HG03066 (cell line): ENCODE results near the gene MSX1.

Source experiments
- ATAC-seq: cut with Tn5 transposase; IDR thresholded peaks from one replicate; pipeline ENCODE4 v1.9.1; 2021; ENCODE audit warnings: low read depth; ENCODE audit not compliant: unreplicated experiment

The MSX1 gene

GRCh38 chr4:4856071-4857000, 3.1 kb upstream of the MSX1 start:
- no peak for ATAC-seq

- no peak for ATAC-seq
Observed at GRCh38 chr4:4857001-4857808, 2.3 kb upstream of the MSX1 start.

- ATAC-seq: no peak
Observed at GRCh38 chr4:4857809-4858508, 1.5 kb upstream of the MSX1 start.

GRCh38 chr4:4858527-4859324, 739 bp upstream of the MSX1 start:
- ATAC-seq: no peak

DNA sequence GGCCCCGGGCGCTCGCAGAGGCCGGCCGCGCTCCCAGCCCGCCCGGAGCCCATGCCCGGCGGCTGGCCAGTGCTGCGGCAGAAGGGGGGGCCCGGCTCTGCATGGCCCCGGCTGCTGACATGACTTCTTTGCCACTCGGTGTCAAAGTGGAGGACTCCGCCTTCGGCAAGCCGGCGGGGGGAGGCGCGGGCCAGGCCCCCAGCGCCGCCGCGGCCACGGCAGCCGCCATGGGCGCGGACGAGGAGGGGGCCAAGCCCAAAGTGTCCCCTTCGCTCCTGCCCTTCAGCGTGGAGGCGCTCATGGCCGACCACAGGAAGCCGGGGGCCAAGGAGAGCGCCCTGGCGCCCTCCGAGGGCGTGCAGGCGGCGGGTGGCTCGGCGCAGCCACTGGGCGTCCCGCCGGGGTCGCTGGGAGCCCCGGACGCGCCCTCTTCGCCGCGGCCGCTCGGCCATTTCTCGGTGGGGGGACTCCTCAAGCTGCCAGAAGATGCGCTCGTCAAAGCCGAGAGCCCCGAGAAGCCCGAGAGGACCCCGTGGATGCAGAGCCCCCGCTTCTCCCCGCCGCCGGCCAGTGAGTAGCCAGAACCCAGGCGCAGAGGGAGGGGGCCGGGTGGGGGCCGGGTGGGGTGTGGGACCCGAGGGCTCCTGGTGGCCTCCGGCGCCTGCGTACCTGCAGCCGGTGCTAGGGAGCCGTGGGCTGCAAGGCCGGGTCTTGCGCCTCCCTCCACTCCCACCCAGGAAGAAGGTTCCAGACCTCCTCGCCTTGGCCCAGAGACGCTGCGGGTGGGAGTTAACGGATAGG, 534 bp downstream of the MSX1 start:
- peak; percentile 20 for ATAC-seq

GRCh38 chr4:4860600-4861389, 1.3 kb downstream of the MSX1 start:
- no peak for ATAC-seq

- ATAC-seq: no peak
Observed at GRCh38 chr4:4861390-4862018, 2.0 kb downstream of the MSX1 start.

DNA sequence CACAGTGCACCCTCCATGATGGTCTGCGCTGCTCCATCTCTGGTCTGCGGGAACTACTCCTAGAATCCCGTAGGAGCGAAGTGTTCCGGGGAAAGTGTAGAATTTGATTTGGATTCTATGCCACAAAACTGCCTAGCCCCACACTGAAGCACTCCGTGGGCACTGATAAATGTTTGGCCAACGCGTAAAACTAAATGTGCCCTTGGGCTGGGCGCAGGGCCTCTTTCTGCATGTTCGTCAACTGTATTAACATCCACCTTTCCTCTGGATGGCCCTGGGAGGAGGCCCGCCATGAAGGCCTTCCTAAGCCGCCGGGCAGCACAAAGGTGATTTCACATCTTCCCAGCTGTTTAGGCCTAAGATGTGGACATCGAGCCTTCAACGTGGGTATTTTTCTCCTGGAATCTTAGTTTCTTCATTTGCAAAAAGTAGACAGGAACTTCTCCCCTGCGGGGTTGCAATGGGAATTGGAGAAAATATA, 2.6 kb downstream of the MSX1 start:
- ATAC-seq: no peak

DNA sequence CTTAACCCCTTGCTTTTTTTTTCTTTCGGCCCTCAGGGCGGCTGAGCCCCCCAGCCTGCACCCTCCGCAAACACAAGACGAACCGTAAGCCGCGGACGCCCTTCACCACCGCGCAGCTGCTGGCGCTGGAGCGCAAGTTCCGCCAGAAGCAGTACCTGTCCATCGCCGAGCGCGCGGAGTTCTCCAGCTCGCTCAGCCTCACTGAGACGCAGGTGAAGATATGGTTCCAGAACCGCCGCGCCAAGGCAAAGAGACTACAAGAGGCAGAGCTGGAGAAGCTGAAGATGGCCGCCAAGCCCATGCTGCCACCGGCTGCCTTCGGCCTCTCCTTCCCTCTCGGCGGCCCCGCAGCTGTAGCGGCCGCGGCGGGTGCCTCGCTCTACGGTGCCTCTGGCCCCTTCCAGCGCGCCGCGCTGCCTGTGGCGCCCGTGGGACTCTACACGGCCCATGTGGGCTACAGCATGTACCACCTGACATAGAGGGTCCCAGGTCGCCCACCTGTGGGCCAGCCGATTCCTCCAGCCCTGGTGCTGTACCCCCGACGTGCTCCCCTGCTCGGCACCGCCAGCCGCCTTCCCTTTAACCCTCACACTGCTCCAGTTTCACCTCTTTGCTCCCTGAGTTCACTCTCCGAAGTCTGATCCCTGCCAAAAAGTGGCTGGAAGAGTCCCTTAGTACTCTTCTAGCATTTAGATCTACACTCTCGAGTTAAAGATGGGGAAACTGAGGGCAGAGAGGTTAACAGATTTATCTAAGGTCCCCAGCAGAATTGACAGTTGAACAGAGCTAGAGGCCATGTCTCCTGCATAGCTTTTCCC, 3.4 kb downstream of the MSX1 start:
- ATAC-seq: no peak

GRCh38 chr4:4864443-4864939, 5.0 kb downstream of the MSX1 start:
- ATAC-seq: no peak

DNA sequence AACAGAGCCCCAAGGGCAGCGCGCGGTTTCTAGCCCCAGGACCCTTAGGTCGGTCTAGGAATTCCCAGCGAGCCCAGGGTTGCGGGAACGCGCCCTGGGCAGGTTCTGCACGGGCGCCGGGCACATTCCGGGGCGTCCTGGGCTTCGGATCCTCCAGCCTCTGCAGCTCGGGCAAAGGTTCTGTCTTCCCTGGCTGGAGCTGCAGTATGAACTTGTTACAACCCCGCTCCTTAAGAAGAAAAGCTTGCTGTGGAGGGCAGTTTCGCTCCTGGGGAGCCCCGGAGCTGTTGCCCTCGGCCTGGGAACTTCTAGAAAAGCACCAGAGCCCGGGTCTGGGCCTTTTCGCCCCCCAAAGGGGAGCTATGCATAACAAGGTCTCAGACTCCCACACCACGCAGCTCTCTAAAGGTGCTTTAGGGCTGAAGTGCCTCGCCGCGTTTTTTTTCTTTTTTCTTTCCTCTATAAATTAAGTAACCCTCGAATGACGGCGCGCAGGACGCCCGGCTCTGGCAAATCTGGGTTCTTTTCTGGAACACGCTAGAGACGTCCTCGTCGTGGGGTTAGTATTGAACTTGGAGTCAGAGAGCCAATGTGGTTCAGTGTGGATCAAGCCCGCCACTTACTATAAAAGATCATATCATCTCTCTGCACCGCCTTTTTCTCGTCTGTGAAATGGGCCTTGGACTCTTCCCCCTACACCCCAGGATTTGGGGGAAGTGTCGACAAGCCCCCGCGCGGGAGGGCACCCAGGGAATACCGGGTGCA, 5.7 kb downstream of the MSX1 start:
- ATAC-seq: no peak

GRCh38 chr4:4865705-4866123, 6.2 kb downstream of the MSX1 start:
- no peak for ATAC-seq

DNA sequence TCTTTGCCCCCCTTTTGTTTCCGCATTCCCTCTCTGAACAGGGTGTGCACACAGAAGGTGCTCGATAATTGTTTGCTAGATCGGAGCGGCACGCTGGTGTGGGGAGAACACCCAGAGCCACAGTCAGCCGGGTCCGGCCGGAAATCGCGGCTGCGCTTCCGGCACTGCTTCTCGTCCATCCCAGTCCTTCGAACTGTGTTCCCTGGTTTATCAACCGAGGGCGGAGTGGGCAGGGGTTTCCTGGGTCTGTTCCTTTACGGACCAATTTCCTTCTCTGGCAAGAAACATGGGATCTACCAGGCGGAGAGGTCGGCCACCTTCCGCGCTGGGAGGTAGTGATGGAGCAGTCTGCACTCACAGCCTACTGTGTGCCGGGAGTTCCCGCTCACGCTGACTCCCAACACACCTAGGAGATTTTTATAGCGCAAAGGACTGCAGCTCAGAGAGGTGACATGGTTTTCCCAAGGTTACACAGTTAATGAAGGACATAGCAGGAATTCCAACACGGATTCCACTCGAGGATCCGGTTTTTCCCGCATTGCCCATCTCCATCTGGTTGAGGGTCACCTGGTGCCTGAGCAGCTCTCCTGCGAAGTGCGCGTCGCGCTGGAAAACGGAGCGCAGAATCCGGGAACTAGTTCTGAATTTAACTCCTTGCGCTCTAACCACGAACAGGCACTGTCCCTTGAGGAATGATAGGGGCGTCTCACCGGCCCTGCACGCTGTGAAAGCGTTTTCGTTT, 6.8 kb downstream of the MSX1 start:
- no peak for ATAC-seq

DNA sequence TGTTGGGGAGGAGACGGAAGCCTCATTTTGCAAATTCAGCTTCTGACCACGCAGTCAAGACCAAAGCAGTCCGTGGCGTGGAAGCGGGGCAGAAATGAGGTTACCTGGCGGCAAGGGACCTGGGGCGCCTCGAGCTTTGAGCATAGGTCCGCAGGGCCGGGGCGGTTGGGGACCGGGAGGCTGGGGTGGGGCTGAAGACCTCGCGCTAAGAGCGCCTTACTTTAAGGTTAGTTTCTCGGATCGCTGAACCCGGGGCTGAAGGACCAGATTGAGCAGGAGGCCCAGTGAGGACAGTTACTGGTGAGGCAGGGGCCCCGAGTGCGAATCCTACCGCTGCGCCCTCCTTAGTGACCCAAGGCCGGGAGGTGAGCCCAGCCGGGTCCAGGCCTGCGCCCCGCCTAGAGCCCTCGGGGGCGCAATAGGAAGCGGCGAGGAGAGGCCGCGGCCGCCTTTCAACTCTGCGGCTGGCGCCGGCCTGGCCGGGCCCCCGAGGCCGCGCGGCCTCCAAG, 7.5 kb downstream of the MSX1 start:
- ATAC-seq: no peak

GRCh38 chr4:4867375-4868039, 8.0 kb downstream of the MSX1 start:
- no peak for ATAC-seq
